Panc1 (cell line): ENCODE results near the gene MXD3. TPM values are rescaled to one million over a fixed set of nuclear protein-coding genes. Genes with fewer than 3 reads are reported as not detected.

ENCODE experiments used
- ATAC-seq: fragments of 200-7000 bp; cut with Tn5 transposase; 2 replicates; pipeline ENCODE4 v1.9.1; 2020; ENCODE audit warnings: mild to moderate bottlenecking, moderate library complexity
- BruUV-seq: library from RNA; stranded (reverse); fragments of 400-500 nt; replicated peaks from 2 replicates; lab custom pipeline; 2021; lab: Mats Ljungman, UMichigan
- CTCF ChIA-PET: fragments of 300-600 bp; sonication (Branson Sonifier 250); formaldehyde crosslinking; loops from one replicate; lab custom pipeline; 2022; ENCODE audit warnings: antibody characterized with exemption; lab: Charles Lee
- POLR2A ChIA-PET: fragments of 300-600 bp; sonication (Branson Sonifier 250); formaldehyde crosslinking; loops from one replicate; lab custom pipeline; 2022; ENCODE audit warnings: antibody characterized with exemption; lab: Charles Lee
- DNase-seq: peaks from one replicate; pipeline ENCODE4 v3.0.0-alpha.2; 2010; ENCODE audit warnings: low read depth, low spot score
- H3K27ac ChIP-seq: 2 replicates; pipeline ENCODE4 v1.5.1; 2011; ENCODE audit warnings: mild to moderate bottlenecking, low read length, inconsistent platforms
- H3K27me3 ChIP-seq: fragments of 200-500 bp; sonication (Bioruptor generic); 2 replicates; pipeline ENCODE4 v1.6.0; 2014; ENCODE audit warnings: low read length, inconsistent platforms; ENCODE audit not compliant: control insufficient read depth, insufficient read depth
- H3K36me3 ChIP-seq: fragments of 200-500 bp; sonication (Bioruptor generic); 2 replicates; pipeline ENCODE4 v1.5.1; 2014; ENCODE audit warnings: inconsistent platforms, mild to moderate bottlenecking, low read length, moderate library complexity; ENCODE audit not compliant: control insufficient read depth, insufficient read depth
- H3K4me1 ChIP-seq: 2 replicates; pipeline ENCODE4 v1.5.1; 2011; ENCODE audit warnings: inconsistent platforms, mild to moderate bottlenecking, low read length, moderate library complexity; ENCODE audit not compliant: control insufficient read depth, insufficient read depth
- H3K4me3 ChIP-seq, 2 experiments: 2 replicates each; pipeline ENCODE4 v1.5.1; 2011 to 2012; ENCODE audit warnings: low read depth in 2 of 2, low read length in 2 of 2, mild to moderate bottlenecking in 2 of 2, inconsistent platforms in 1 of 2, moderate library complexity in 1 of 2
- H3K9me3 ChIP-seq: fragments of 200-500 bp; sonication (Bioruptor generic); 2 replicates; pipeline ENCODE4 v1.5.1; 2014; ENCODE audit warnings: low read depth, mild to moderate bottlenecking, inconsistent platforms, low read length, moderate library complexity; ENCODE audit not compliant: control insufficient read depth, insufficient read depth
- POLR2AphosphoS5 ChIP-seq: IDR thresholded peaks from 2 replicates; pipeline ENCODE4 v1.6.1; 2012; ENCODE audit warnings: mild to moderate bottlenecking, low read depth, low read length, moderate library complexity
- REST ChIP-seq, 2 experiments: IDR thresholded peaks; 2 replicates each; pipeline ENCODE4 v1.6.1; 2011 to 2012; ENCODE audit warnings: low read depth in 2 of 2, control low read depth in 1 of 2, low read length in 1 of 2, mild to moderate bottlenecking in 1 of 2, moderate library complexity in 1 of 2; ENCODE audit not compliant: insufficient read depth in 1 of 2
- SIN3A ChIP-seq: IDR thresholded peaks from 2 replicates; pipeline ENCODE4 v1.6.1; 2012; ENCODE audit warnings: low read depth, mild to moderate bottlenecking, low read length, moderate library complexity, borderline replicate concordance; ENCODE audit not compliant: insufficient read depth
- TCF7L2 ChIP-seq: IDR thresholded peaks from 2 replicates; pipeline ENCODE4 v1.6.1; 2011; ENCODE audit warnings: mild to moderate bottlenecking, low read depth, low read length, inconsistent platforms
- in situ Hi-C: cut with HindIII; loops from 2 replicates; pipeline ENCODE4 v1.10.0; 2016; ENCODE audit warnings: low sequenced_read_pairs, low pct_unique_long_range_greater_than_20kb
- intact Hi-C: fragments of 100-400 bp; cut with micrococcal nuclease; formaldehyde crosslinking; loops from one replicate; pipeline ENCODE4 v1.10.0; 2022; ENCODE audit not compliant: unreplicated experiment
- total RNA-seq: library from RNA; stranded (reverse); gene quantifications from one replicate; pipeline ENCODE4 v1.2.1, GENCODE V29; 2021; ENCODE audit not compliant: unreplicated experiment
- TF ChIP-seq, protein P1 (sequence below): fragments of 450-650 bp; IDR thresholded peaks from 2 replicates; pipeline ENCODE4 v1.5.1; 2017; ENCODE audit warnings: mild to moderate bottlenecking

The MXD3 gene
- total RNA-seq, 1 experiment from 2014 or later, result 12.0 TPM

GRCh38 chr5:177299697-177300096 lies 12.0 kb downstream of the MXD3 start:
- ATAC-seq, result no peak
- ChIA-PET POLR2A (no interaction called here), CTCF (no interaction called here)
- no peak for TF ChIP-seq POLR2AphosphoS5
- TF ChIP-seq SIN3A, result no peak
- TF ChIP-seq TCF7L2, result no peak
- TF ChIP-seq, protein P1, sequence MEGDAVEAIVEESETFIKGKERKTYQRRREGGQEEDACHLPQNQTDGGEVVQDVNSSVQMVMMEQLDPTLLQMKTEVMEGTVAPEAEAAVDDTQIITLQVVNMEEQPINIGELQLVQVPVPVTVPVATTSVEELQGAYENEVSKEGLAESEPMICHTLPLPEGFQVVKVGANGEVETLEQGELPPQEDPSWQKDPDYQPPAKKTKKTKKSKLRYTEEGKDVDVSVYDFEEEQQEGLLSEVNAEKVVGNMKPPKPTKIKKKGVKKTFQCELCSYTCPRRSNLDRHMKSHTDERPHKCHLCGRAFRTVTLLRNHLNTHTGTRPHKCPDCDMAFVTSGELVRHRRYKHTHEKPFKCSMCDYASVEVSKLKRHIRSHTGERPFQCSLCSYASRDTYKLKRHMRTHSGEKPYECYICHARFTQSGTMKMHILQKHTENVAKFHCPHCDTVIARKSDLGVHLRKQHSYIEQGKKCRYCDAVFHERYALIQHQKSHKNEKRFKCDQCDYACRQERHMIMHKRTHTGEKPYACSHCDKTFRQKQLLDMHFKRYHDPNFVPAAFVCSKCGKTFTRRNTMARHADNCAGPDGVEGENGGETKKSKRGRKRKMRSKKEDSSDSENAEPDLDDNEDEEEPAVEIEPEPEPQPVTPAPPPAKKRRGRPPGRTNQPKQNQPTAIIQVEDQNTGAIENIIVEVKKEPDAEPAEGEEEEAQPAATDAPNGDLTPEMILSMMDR, result no peak
- no peak for TF ChIP-seq REST (IDR thresholded peaks at IDR 0.05; ENCODE audit: insufficient read depth in 1 of 2, low read depth in 2 of 2, low read length in 1 of 2)
- H3K36me3 ChIP-seq, result peaks cover 2% of the 10 kb centered on the region; the same call in 1 of the 2 replicates
- intact Hi-C loops (loop anchor here (5.0 kb wide), 1 partner anchor 187 kb away; no protein-coding TSS in a partner anchor), in situ Hi-C loops (no loop called here)
- peaks cover 24% of the 10 kb centered on the region for H3K4me1 ChIP-seq
- H3K27ac ChIP-seq, result no peak overlapping the region
- no peak for DNase-seq
- H3K27me3 ChIP-seq, result no peaks in the 10 kb centered on the region
- H3K9me3 ChIP-seq, result no peaks in the 10 kb centered on the region
- no TSS peak for BruUV-seq
- no peak overlapping the region for H3K4me3 ChIP-seq

DNA sequence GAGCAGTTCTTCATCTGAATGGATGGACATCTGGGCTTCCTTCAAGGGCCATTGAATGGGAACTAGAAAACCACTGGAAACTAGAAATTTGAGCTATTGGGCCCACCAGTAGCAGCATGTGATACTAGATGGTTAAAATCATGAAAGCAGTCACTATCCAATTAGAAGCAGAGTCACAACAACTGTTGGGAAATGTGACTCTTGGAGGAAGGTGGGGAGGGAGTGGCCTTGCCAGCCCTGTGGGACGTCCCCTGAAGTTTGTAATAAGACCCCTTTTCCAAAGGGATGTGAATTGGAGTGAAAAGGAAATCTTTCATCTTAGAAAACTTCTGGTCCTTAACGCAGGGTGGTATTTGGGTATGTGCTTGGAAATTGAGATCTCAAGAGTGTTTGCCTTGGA lies 13.8 kb downstream of the MXD3 start:
- ATAC-seq, result no peak
- Histone ChIP-seq H3K4me1 (peaks cover 24% of the 10 kb centered on the region), H3K27me3 (no peaks in the 10 kb centered on the region), H3K27ac (no peak overlapping the region), H3K36me3 (peaks cover 13% of the 10 kb centered on the region), H3K4me3 (no peak overlapping the region), H3K9me3 (no peaks in the 10 kb centered on the region)
- intact Hi-C loops (no loop called here), in situ Hi-C loops (no loop called here)
- BruUV-seq, result no TSS peak
- ChIA-PET CTCF (no interaction called here), POLR2A (interaction anchor here (0.6 kb wide), 2 partner anchors 32 to 63 kb away, joined by 3 to 5 read pairs; no protein-coding TSS in a partner anchor)
- no peak for DNase-seq
- TF ChIP-seq REST (IDR thresholded peaks at IDR 0.05; ENCODE audit: insufficient read depth in 1 of 2, low read depth in 2 of 2, low read length in 1 of 2) (no peak), TCF7L2 (no peak), POLR2AphosphoS5 (no peak), SIN3A (no peak)
